Cardiac muscle cell (in vitro differentiated cells and primary cell): ENCODE data around the gene BNIP2. TPM values are rescaled to one million over a fixed set of nuclear protein-coding genes. Genes with fewer than 3 reads are reported as not detected.

Experiments used
- DNase-seq, 2 donors: peaks; one replicate each; pipeline versions ENCODE4 v3.0.0 to v3.0.0-alpha.2; 2010 to 2017; ENCODE audit warnings: low read depth in 1 of 2, low spot score in 1 of 2
- H3K27ac ChIP-seq: fragments of 200-600 bp; sonication (generic); 2 replicates; pipeline ENCODE4 v1.5.1; 2016
- H3K27me3 ChIP-seq: fragments of 200-600 bp; sonication (generic); 2 replicates; pipeline ENCODE4 v1.6.0; 2016; ENCODE audit warnings: control low read depth
- H3K36me3 ChIP-seq: fragments of 200-600 bp; sonication (generic); 2 replicates; pipeline ENCODE4 v1.5.1; 2016; ENCODE audit warnings: control low read depth
- H3K4me1 ChIP-seq: fragments of 200-600 bp; sonication (generic); 2 replicates; pipeline ENCODE4 v1.8.1; 2017; ENCODE audit warnings: low read depth, mild to moderate bottlenecking, mixed run types
- H3K4me3 ChIP-seq: fragments of 200-600 bp; sonication (generic); 2 replicates; pipeline ENCODE4 v1.5.1; 2016; ENCODE audit warnings: mild to moderate bottlenecking
- H3K9me3 ChIP-seq: fragments of 200-600 bp; sonication (generic); 2 replicates; pipeline ENCODE4 v1.5.1; 2017; ENCODE audit warnings: low read depth, mild to moderate bottlenecking, control low read depth
- CTCF ChIP-seq: IDR thresholded peaks from 2 replicates; pipeline ENCODE4 v1.5.1; 2012; ENCODE audit warnings: low read depth, mild to moderate bottlenecking, low read length
- polyA plus RNA-seq: library from polyadenylated mRNA; unstranded; fragments of >200 nt; fragmentation: Nextera tagmentation; extraction: Ambion mirVana; gene quantifications from 2 replicates; pipeline ENCODE4 v1.2.1, GENCODE V29; 2016
- total RNA-seq: library from RNA; depleted of rRNA; stranded (reverse); fragments of >200 nt; gene quantifications from 2 replicates; pipeline ENCODE4 v1.2.3, GENCODE V29; 2016

BNIP2 gene
- total and polyA plus RNA-seq, 2 experiments from 2014 or later: 72.2 to 150 TPM

GRCh38 chr15:59687836-59688235, 1.3 kb downstream of the BNIP2 start:
- H3K27ac ChIP-seq: peak overlapping the region; percentile 98
- H3K4me3 ChIP-seq: peak overlapping the region; percentile 60
- H3K9me3 ChIP-seq: no peaks in the 10 kb centered on the region
- peaks cover 9% of the 10 kb centered on the region for H3K4me1 ChIP-seq
- DNase-seq: peak in 1 of 2 donors; percentile 57
- TF ChIP-seq CTCF: no peak
- H3K36me3 ChIP-seq: peaks cover 5% of the 10 kb centered on the region
- H3K27me3 ChIP-seq: no peaks in the 10 kb centered on the region

- Histone ChIP-seq H3K27ac (no peak overlapping the region), H3K27me3 (no peaks in the 10 kb centered on the region), H3K4me1 (peaks cover 9% of the 10 kb centered on the region), H3K9me3 (no peaks in the 10 kb centered on the region), H3K4me3 (no peak overlapping the region), H3K36me3 (peaks cover 10% of the 10 kb centered on the region)
- TF ChIP-seq CTCF: no peak
- no peak for DNase-seq
These were observed 2.7 kb downstream of the BNIP2 start for GRCh38 chr15:59686389-59686788.

GRCh38 chr15:59685737-59686297, 3.3 kb downstream of the BNIP2 start:
- peak in 1 of 2 donors; percentile 63 for DNase-seq
- H3K4me1 ChIP-seq: peaks cover 9% of the 10 kb centered on the region
- H3K36me3 ChIP-seq: peaks cover 11% of the 10 kb centered on the region
- H3K9me3 ChIP-seq: no peaks in the 10 kb centered on the region
- no peak for TF ChIP-seq CTCF
- H3K4me3 ChIP-seq: no peak overlapping the region
- H3K27me3 ChIP-seq: no peaks in the 10 kb centered on the region
- H3K27ac ChIP-seq: peak overlapping the region; percentile 5

- H3K4me1 ChIP-seq: no peaks in the 10 kb centered on the region
- H3K27me3 ChIP-seq: no peaks in the 10 kb centered on the region
- DNase-seq: no peak
- no peak overlapping the region for H3K4me3 ChIP-seq
- H3K9me3 ChIP-seq: no peaks in the 10 kb centered on the region
- H3K36me3 ChIP-seq: peaks cover 54% of the 10 kb centered on the region
- H3K27ac ChIP-seq: no peak overlapping the region
- no peak for TF ChIP-seq CTCF
These were observed 8.2 kb downstream of the BNIP2 start for GRCh38 chr15:59680870-59681269.

- Histone ChIP-seq H3K27ac (no peak overlapping the region), H3K36me3 (peaks cover 58% of the 10 kb centered on the region), H3K27me3 (no peaks in the 10 kb centered on the region), H3K9me3 (no peaks in the 10 kb centered on the region), H3K4me1 (no peaks in the 10 kb centered on the region), H3K4me3 (no peak overlapping the region)
- DNase-seq: no peak
- TF ChIP-seq CTCF: no peak
These were observed 8.8 kb downstream of the BNIP2 start for GRCh38 chr15:59680346-59680745.

GRCh38 chr15:59678620-59679019, 10.5 kb downstream of the BNIP2 start:
- peaks cover 65% of the 10 kb centered on the region for H3K36me3 ChIP-seq
- DNase-seq: peak in 1 of 2 donors; percentile 51

More at GRCh38 chr15:59678620-59679019, 10.5 kb downstream of the BNIP2 start:
- Histone ChIP-seq H3K4me3 (no peak overlapping the region), H3K9me3 (no peaks in the 10 kb centered on the region), H3K4me1 (no peaks in the 10 kb centered on the region), H3K27me3 (no peaks in the 10 kb centered on the region), H3K27ac (no peak overlapping the region)
- no peak for TF ChIP-seq CTCF
